Prostate gland (tissue), 2 donors: ENCODE measurements around the gene CREB5.

Experiments used
- CTCF ChIP-seq, 4 experiments: fragments of 200-600 bp in 2 of 4; fragments of 450-650 bp in 2 of 4; sonication (generic) in 2 of 4; IDR thresholded peaks; 1 replicate in 3 of 4; 2 replicates in 1 of 4; pipeline ENCODE4 v1.5.1; 2016 to 2019; ENCODE audit warnings: antibody characterized with exemption in 4 of 4, mild to moderate bottlenecking in 2 of 4, moderate library complexity in 2 of 4
- POLR2A ChIP-seq: fragments of 450-650 bp; IDR thresholded peaks from one replicate; pipeline ENCODE4 v1.6.1; 2016; ENCODE audit warnings: antibody characterized with exemption, mild to moderate bottlenecking
- POLR2AphosphoS5 ChIP-seq: sonication (generic); formaldehyde crosslinking; IDR thresholded peaks from one replicate; pipeline ENCODE4 v1.6.1; 2017; ENCODE audit warnings: antibody characterized with exemption

GRCh38 chr7:28427236-28427635 lies 14.9 kb downstream of the CREB5 start:
- TF ChIP-seq POLR2AphosphoS5 (no peak), POLR2A (no peak), CTCF (IDR thresholded peaks at IDR 0.05) (no peak)
